Parathyroid adenoma (tissue), 2 donors: ENCODE results near the gene EFNA4.

Experiments
- H2AFZ ChIP-seq: fragments of 300-600 bp; sonication (generic); one replicate; pipeline ENCODE4 v1.7.0; 2017; ENCODE audit warnings: antibody characterized with exemption, mild to moderate bottlenecking
- H3K27ac ChIP-seq: fragments of 300-600 bp; sonication (generic); one replicate; pipeline ENCODE4 v1.7.0; 2017
- H3K27me3 ChIP-seq: fragments of 300-600 bp; sonication (generic); one replicate; pipeline ENCODE4 v1.7.0; 2017; ENCODE audit warnings: low read length; ENCODE audit not compliant: control insufficient read depth, insufficient read depth
- H3K36me3 ChIP-seq: fragments of 300-600 bp; sonication (generic); one replicate; pipeline ENCODE4 v1.7.0; 2017; ENCODE audit warnings: low read length; ENCODE audit not compliant: control insufficient read depth, insufficient read depth
- H3K4me1 ChIP-seq: fragments of 300-600 bp; sonication (generic); one replicate; pipeline ENCODE4 v1.7.0; 2017; ENCODE audit warnings: control low read depth
- H3K4me2 ChIP-seq: fragments of 300-600 bp; sonication (generic); one replicate; pipeline ENCODE4 v1.7.0; 2017; ENCODE audit warnings: low read length
- H3K4me3 ChIP-seq: fragments of 300-600 bp; sonication (generic); one replicate; pipeline ENCODE4 v1.7.0; 2017; ENCODE audit warnings: low read depth, low read length
- H3K79me2 ChIP-seq: fragments of 300-600 bp; sonication (generic); one replicate; pipeline ENCODE4 v1.7.0; 2017; ENCODE audit warnings: control low read depth
- H3K9ac ChIP-seq: fragments of 300-600 bp; sonication (generic); one replicate; pipeline ENCODE4 v1.7.0; 2017; ENCODE audit warnings: mild to moderate bottlenecking
- H3K9me3 ChIP-seq: fragments of 300-600 bp; sonication (generic); one replicate; pipeline ENCODE4 v1.7.0; 2017; ENCODE audit warnings: low read length; ENCODE audit not compliant: control insufficient read depth
- TF ChIP-seq, protein P1 (sequence below): fragments of 300-600 bp; sonication (generic); IDR thresholded peaks from one replicate; pipeline ENCODE4 v1.7.0; 2017; ENCODE audit warnings: antibody characterized with exemption, mild to moderate bottlenecking
- donor health status: primary hyperparathyroidism.

The EFNA4 gene

DNA sequence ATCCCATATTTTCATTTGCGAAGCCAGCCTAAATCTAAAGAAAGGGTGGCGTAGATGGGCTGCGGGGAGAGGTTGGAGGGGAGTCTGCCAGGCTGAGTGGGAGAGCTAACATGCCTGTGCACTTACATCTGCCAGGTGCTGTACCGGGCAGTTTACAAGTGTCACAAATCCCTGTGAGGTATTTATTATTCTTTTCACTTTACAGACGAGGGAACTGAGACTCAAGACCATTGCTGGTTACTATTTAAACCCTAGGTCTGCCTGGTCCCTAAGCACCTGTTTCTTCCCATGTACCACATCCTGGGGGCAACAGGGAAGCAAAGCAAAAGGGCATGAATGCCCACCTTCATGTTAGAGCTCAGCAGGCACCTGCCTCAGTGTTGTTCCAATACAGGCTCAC is 44.8 kb downstream of the EFNA4 start:
- H3K9me3 ChIP-seq = no peaks in the 10 kb centered on the region
- H3K9ac ChIP-seq = no peak overlapping the region
- no peaks in the 10 kb centered on the region for H3K27me3 ChIP-seq
- no peak overlapping the region for H3K27ac ChIP-seq
- no peaks in the 10 kb centered on the region for H3K79me2 ChIP-seq
- H3K4me3 ChIP-seq = no peak overlapping the region
- no peak overlapping the region for H2AFZ ChIP-seq
- H3K4me2 ChIP-seq = no peak overlapping the region
- H3K36me3 ChIP-seq = no peaks in the 10 kb centered on the region
- TF ChIP-seq, protein P1, sequence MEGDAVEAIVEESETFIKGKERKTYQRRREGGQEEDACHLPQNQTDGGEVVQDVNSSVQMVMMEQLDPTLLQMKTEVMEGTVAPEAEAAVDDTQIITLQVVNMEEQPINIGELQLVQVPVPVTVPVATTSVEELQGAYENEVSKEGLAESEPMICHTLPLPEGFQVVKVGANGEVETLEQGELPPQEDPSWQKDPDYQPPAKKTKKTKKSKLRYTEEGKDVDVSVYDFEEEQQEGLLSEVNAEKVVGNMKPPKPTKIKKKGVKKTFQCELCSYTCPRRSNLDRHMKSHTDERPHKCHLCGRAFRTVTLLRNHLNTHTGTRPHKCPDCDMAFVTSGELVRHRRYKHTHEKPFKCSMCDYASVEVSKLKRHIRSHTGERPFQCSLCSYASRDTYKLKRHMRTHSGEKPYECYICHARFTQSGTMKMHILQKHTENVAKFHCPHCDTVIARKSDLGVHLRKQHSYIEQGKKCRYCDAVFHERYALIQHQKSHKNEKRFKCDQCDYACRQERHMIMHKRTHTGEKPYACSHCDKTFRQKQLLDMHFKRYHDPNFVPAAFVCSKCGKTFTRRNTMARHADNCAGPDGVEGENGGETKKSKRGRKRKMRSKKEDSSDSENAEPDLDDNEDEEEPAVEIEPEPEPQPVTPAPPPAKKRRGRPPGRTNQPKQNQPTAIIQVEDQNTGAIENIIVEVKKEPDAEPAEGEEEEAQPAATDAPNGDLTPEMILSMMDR = no peak
- no peaks in the 10 kb centered on the region for H3K4me1 ChIP-seq

DNA sequence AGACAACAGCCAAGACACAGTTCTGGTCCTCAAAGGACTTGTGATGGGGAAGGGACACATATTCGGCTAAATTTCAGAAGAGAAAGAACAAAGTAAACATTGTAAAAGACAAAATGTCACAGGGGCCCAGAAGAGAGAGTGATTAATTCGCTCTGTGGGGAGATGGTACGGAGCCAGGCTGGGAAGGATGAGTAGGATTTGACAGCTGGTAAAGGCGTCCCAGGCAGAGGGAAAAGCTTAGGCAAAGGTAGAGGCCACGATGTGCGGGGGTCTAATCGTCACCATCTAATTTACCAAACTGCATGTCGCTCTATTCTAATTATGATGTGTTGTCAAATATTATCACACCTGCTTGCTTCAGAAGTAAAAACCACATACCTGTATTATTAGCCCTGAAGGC is 46.8 kb downstream of the EFNA4 start:
- no peak overlapping the region for H3K9ac ChIP-seq
- no peaks in the 10 kb centered on the region for H3K9me3 ChIP-seq
- H3K79me2 ChIP-seq = no peaks in the 10 kb centered on the region
- no peak overlapping the region for H3K4me2 ChIP-seq
- H3K27me3 ChIP-seq = no peaks in the 10 kb centered on the region
- TF ChIP-seq, protein P1 = no peak
- H3K4me3 ChIP-seq = no peak overlapping the region
- no peaks in the 10 kb centered on the region for H3K4me1 ChIP-seq
- H2AFZ ChIP-seq = no peak overlapping the region
- H3K36me3 ChIP-seq = no peaks in the 10 kb centered on the region
- no peak overlapping the region for H3K27ac ChIP-seq

DNA sequence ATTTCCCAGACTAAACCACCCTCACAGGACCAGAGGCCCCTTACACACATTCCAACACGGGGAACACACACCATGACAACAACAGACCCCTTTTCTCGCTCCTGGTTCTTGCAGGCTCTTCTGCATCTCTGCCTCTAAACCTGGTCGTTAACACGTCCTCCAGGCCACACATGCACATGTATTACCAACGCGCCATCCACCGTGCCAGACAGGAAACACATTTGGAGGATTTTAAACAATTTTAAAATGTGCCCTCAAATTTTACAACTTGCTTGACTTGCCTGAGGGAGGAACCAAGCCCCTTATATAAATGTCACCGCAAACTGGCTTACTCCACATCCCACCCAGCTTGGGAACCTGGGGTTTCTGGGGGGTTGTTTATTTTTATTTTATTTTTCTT is 47.3 kb downstream of the EFNA4 start:
- Histone ChIP-seq H2AFZ (no peak overlapping the region), H3K27ac (no peak overlapping the region), H3K9me3 (no peaks in the 10 kb centered on the region), H3K4me1 (no peaks in the 10 kb centered on the region), H3K36me3 (no peaks in the 10 kb centered on the region), H3K4me2 (no peak overlapping the region), H3K9ac (no peak overlapping the region), H3K79me2 (no peaks in the 10 kb centered on the region), H3K4me3 (no peak overlapping the region), H3K27me3 (no peaks in the 10 kb centered on the region)
- TF ChIP-seq, protein P1 = no peak

DNA sequence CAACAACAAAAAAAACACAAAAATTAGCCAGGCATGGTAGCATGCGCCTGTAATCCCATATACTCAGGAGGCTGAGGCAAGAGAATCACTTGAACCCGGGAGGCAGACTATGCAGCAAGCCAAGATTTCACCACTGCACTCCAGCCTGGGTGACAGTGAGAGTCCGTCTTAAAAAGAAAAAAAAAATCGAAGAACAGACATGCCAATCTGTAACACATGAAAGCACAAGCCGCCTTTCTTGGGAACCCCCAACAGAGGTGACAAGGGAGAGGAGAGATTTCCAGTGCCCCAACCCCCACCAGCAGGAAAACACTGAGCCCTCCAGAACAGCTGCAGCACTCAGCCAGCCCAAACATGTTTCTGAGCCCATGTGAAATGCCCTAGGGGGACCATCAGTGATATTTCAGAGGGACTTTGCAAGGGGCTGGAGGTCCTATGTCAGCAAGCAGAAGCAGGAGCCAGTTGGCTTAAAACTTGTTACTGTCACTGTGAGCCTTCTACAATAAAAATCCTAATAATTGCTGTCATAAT is 50.0 kb downstream of the EFNA4 start:
- Histone ChIP-seq H3K27me3 (no peaks in the 10 kb centered on the region), H3K9ac (no peak overlapping the region), H3K4me1 (no peaks in the 10 kb centered on the region), H3K36me3 (no peaks in the 10 kb centered on the region), H3K4me3 (no peak overlapping the region), H3K9me3 (no peaks in the 10 kb centered on the region), H2AFZ (no peak overlapping the region), H3K79me2 (no peaks in the 10 kb centered on the region), H3K4me2 (no peak overlapping the region), H3K27ac (no peak overlapping the region)
- TF ChIP-seq, protein P1 = no peak

- Histone ChIP-seq H3K27me3 (no peaks in the 10 kb centered on the region), H3K79me2 (no peaks in the 10 kb centered on the region), H2AFZ (no peak overlapping the region), H3K4me3 (no peak overlapping the region), H3K4me1 (no peaks in the 10 kb centered on the region), H3K9ac (no peak overlapping the region), H3K9me3 (no peaks in the 10 kb centered on the region), H3K36me3 (no peaks in the 10 kb centered on the region), H3K4me2 (no peak overlapping the region), H3K27ac (no peak overlapping the region)
- TF ChIP-seq, protein P1 = no peak
Observed at GRCh38 chr1:155116113-155116764, 52.7 kb downstream of the EFNA4 start.
